Measurements from ENCODE around the gene WAC. TPM values are rescaled to one million over a fixed set of nuclear protein-coding genes. Genes with fewer than 3 reads are reported as not detected.

The WAC gene
- total and polyA plus RNA-seq, 9 of the 15 experiments (the other 6 are each of a cell fraction or from before 2014, with no cell fraction given) = 24.8 to 123 (median 78.2) TPM

- Histone ChIP-seq H3K79me2 (ENCODE audit: control insufficient read depth, insufficient read depth, low read length) (peaks cover 49% of the 10 kb centered on the region), H2AFZ (ENCODE audit: low read depth, low read length) (no peak overlapping the region), H3K9me3 (replicated peaks; ENCODE audit: control insufficient read depth, insufficient read depth, low read depth, low read length) (no peaks in the 10 kb centered on the region), H3K4me1 (replicated peaks in 1 of 2; ENCODE audit: control insufficient read depth in 2 of 2, insufficient read depth in 2 of 2, low read length in 2 of 2) (peaks cover 23 to 26% of the 10 kb centered on the region in 2 experiments), H3K9ac (ENCODE audit: insufficient read depth in 1 of 2, low read depth in 2 of 2, low read length in 2 of 2) (no peak overlapping the region), H3K4me3 (no peak overlapping the region), H3K9me1 (ENCODE audit: control insufficient read depth, insufficient read depth, low read length) (no peaks in the 10 kb centered on the region), H3K27ac (ENCODE audit: extremely low read depth, low read depth, low read length) (no peak overlapping the region), H3K4me2 (ENCODE audit: insufficient read depth, low read length) (no peak overlapping the region), H3K27me3 (ENCODE audit: control insufficient read depth in 2 of 2, insufficient read depth in 2 of 2, low read length in 2 of 2) (no peaks in the 10 kb centered on the region), H3K36me3 (ENCODE audit: control insufficient read depth, insufficient read depth, low read length) (peaks cover 20% of the 10 kb centered on the region), H4K20me1 (replicated peaks; ENCODE audit: control insufficient read depth, insufficient read depth, low read length) (no peaks in the 10 kb centered on the region; the same call in 1 of the 2 replicates)
- BruUV-seq (replicated peaks) = no TSS peak
- in situ Hi-C loops (cut with MboI) = no loop called here
- no peak for FAIRE-seq
- intact Hi-C loops (cut with micrococcal nuclease) = loop anchor here (2.0 to 5.0 kb wide), 2 partner anchors 38 to 98 kb away; no protein-coding TSS in a partner anchor
- TF ChIP-seq MYBL2 (IDR thresholded peaks at IDR 0.05; ENCODE audit: low read depth) (no peak), MYBL2 (CRISPR knock-in tag; IDR thresholded peaks at IDR 0.05; ENCODE audit: borderline replicate concordance) (no peak), RAD21 (CRISPR knock-in tag; conservative IDR thresholded peaks at IDR 0.05 in 1 of 2, IDR thresholded peaks at IDR 0.05 in 1 of 2) (0 out of 4 replicates have a peak, but pooled peaks of 1 of the 2 experiments have one; percentile 3)
- ChIA-PET POLR2A (interaction anchor here (0.6 kb wide), 1 partner anchor 42 kb away, joined by 3 read pairs; no protein-coding TSS in a partner anchor), CTCF (ENCODE audit: low intra/inter-chr PET ratio) (no interaction called here)
- ATAC-seq = no peak
- peak in 1 of 4 experiments; percentile 50 for DNase-seq (ENCODE audit: extremely low read depth in 1 of 4, low spot score in 3 of 4)
- WGBS (ENCODE audit: insufficient coverage, low coverage, missing lambda C conversion rate) = 30% methylated on average over 3 of the region's 3 CpGs
Measured at GRCh38 chr10:28530751-28531150, 2.2 kb upstream of the WAC start.

GRCh38 chr10:28533186-28533564 lies 257 bp downstream of the WAC start:
- WGBS (ENCODE audit: insufficient coverage, low coverage, missing lambda C conversion rate) = 0% methylated on average over 1 of the region's 52 CpGs
- BruUV-seq (replicated peaks) = no TSS peak
- H3K9me1 ChIP-seq (ENCODE audit: control insufficient read depth, insufficient read depth, low read length) = no peaks in the 10 kb centered on the region
- DNase-seq (ENCODE audit: extremely low read depth in 1 of 4, low spot score in 3 of 4) (no peak), FAIRE-seq (no peak), ATAC-seq (peak; percentile 1)
- intact Hi-C loops (cut with micrococcal nuclease) = loop anchor here (5.0 kb wide), 1 partner anchor 41 kb away; no protein-coding TSS in a partner anchor
- H3K27ac ChIP-seq (ENCODE audit: extremely low read depth, low read depth, low read length) = peak overlapping the region; percentile 99
- no peaks in the 10 kb centered on the region for H3K9me3 ChIP-seq (replicated peaks; ENCODE audit: control insufficient read depth, insufficient read depth, low read depth, low read length)
- H3K4me2 ChIP-seq (ENCODE audit: insufficient read depth, low read length) = peak overlapping the region; percentile 93; the same call in 1 of the 2 replicates
- POLR2A ChIA-PET = interaction anchor here (0.6 to 1.2 kb wide), 7 partner anchors 9 to 188 kb away, joined by 3 to 4 read pairs (median 3); no protein-coding TSS in a partner anchor
- peaks cover 73% of the 10 kb centered on the region for H3K79me2 ChIP-seq (ENCODE audit: control insufficient read depth, insufficient read depth, low read length)
- peak overlapping the region; percentile 60; the same call in 1 of the 2 replicates for H2AFZ ChIP-seq (ENCODE audit: low read depth, low read length)
- CTCF ChIA-PET (ENCODE audit: low intra/inter-chr PET ratio) = no interaction called here
- H3K4me1 ChIP-seq (replicated peaks in 1 of 2; ENCODE audit: control insufficient read depth in 2 of 2, insufficient read depth in 2 of 2, low read length in 2 of 2) = peaks cover 23 to 30% of the 10 kb centered on the region in 2 experiments
- in situ Hi-C loops (cut with MboI) = no loop called here
- H3K9ac ChIP-seq (ENCODE audit: insufficient read depth in 1 of 2, low read depth in 2 of 2, low read length in 2 of 2) = peak overlapping the region; percentile 94 to 99; a peak in 3 of 4 replicates
- H3K36me3 ChIP-seq (ENCODE audit: control insufficient read depth, insufficient read depth, low read length) = peaks cover 44% of the 10 kb centered on the region
- peak overlapping the region; percentile 95 for H3K4me3 ChIP-seq
- no peaks in the 10 kb centered on the region; the same call in 1 of the 2 replicates for H4K20me1 ChIP-seq (replicated peaks; ENCODE audit: control insufficient read depth, insufficient read depth, low read length)
- no peaks in the 10 kb centered on the region for H3K27me3 ChIP-seq (ENCODE audit: control insufficient read depth in 2 of 2, insufficient read depth in 2 of 2, low read length in 2 of 2)
- TF ChIP-seq LCOR (CRISPR knock-in tag; IDR thresholded peaks at IDR 0.05) (0 out of 2 replicates have a peak, but pooled peaks have one; percentile 5), SMAD2 (IDR thresholded peaks at IDR 0.05; ENCODE audit: low read depth, low read length) (no peak), U2AF1 (optimal IDR thresholded peaks at IDR 0.05; ENCODE audit: low read depth, low read length) (peak; percentile 8), CTBP1 (IDR thresholded peaks at IDR 0.05; ENCODE audit: borderline replicate concordance) (0 out of 2 replicates have a peak, but pooled peaks have one; percentile 1), MYBL2 (IDR thresholded peaks at IDR 0.05; ENCODE audit: low read depth) (no peak), MYBL2 (CRISPR knock-in tag; IDR thresholded peaks at IDR 0.05; ENCODE audit: borderline replicate concordance) (no peak), GTF2F1 (IDR thresholded peaks at IDR 0.05; ENCODE audit: low read depth, low read length) (no peak), CGGBP1 (CRISPR knock-in tag; IDR thresholded peaks at IDR 0.05) (peak; percentile 77; the same call in 1 of the 2 replicates), MCM2 (IDR thresholded peaks at IDR 0.05; ENCODE audit: low read depth) (no peak), DNMT1 (IDR thresholded peaks at IDR 0.05) (no peak), E2F4 (CRISPR knock-in tag; IDR thresholded peaks at IDR 0.05; ENCODE audit: low read depth) (0 out of 2 replicates have a peak, but pooled peaks have one; percentile 24), KDM4B (IDR thresholded peaks at IDR 0.05; ENCODE audit: borderline replicate concordance in 2 of 2, low read depth in 1 of 2) (0 out of 4 replicates have a peak, but pooled peaks of 1 of the 2 experiments have one; percentile 12)

Data from K562 (cell line).